NCI-H82 treated with DMSO at 0.1 percent for 48 hours (cell line): ENCODE results near the gene ATP6AP1.
"Not testable (repeated sequence)": the region's sequence is repeated elsewhere in the genome, so short reads cannot be mapped to it uniquely, and the experiment has no call there.

Experiments
- DNase-seq: peaks from one replicate; lab custom pipeline; 2025; ENCODE audit not compliant: unreplicated experiment; lab: John Stamatoyannopoulos, UW

Gene ATP6AP1

GRCh38 chrX:154399527-154400368, 28.7 kb upstream of the ATP6AP1 start:
- DNase-seq, result no peak

- not testable (repeated sequence) for DNase-seq
Observed at GRCh38 chrX:154400369-154400817, 28.1 kb upstream of the ATP6AP1 start.

- DNase-seq, result no peak
Observed at GRCh38 chrX:154401045-154401799, 27.3 kb upstream of the ATP6AP1 start.

GRCh38 chrX:154401918-154402621, 26.4 kb upstream of the ATP6AP1 start:
- DNase-seq, result no peak

GRCh38 chrX:154402622-154403127, 25.8 kb upstream of the ATP6AP1 start:
- no peak for DNase-seq

- no peak for DNase-seq
Observed at GRCh38 chrX:154403192-154403591, 25.3 kb upstream of the ATP6AP1 start.

GRCh38 chrX:154403858-154404257, 24.6 kb upstream of the ATP6AP1 start:
- DNase-seq, result no peak

- no peak for DNase-seq
Observed at GRCh38 chrX:154404625-154405192, 23.8 kb upstream of the ATP6AP1 start.

- DNase-seq, result no peak
Observed at GRCh38 chrX:154408659-154409221, 19.7 kb upstream of the ATP6AP1 start.

GRCh38 chrX:154409222-154409871, 19.1 kb upstream of the ATP6AP1 start, which contains the start of gene DNASE1L1:
TSS of gene DNASE1L1 (minus strand) at chrX:154409254. CDS start at chrX:154405568, 3,686 bp downstream.
- DNase-seq, result no peak

- DNase-seq, result peak; percentile 41
Observed at GRCh38 chrX:154411981-154412340, 16.5 kb upstream of the ATP6AP1 start.

GRCh38 chrX:154412468-154412867, 16.0 kb upstream of the ATP6AP1 start:
- no peak for DNase-seq

- DNase-seq, result no peak
Observed at GRCh38 chrX:154413142-154413541, 15.3 kb upstream of the ATP6AP1 start.

GRCh38 chrX:154417157-154417556, 11.3 kb upstream of the ATP6AP1 start:
- no peak for DNase-seq

GRCh38 chrX:154419189-154419588, 9.3 kb upstream of the ATP6AP1 start:
- DNase-seq, result no peak

- DNase-seq, result no peak
Observed at GRCh38 chrX:154419688-154420401, 8.6 kb upstream of the ATP6AP1 start.

GRCh38 chrX:154420402-154420756, 8.1 kb upstream of the ATP6AP1 start:
- DNase-seq, result no peak

- DNase-seq, result no peak
Observed at GRCh38 chrX:154426916-154427770, 1.3 kb upstream of the ATP6AP1 start.

- DNase-seq, result no peak
Observed at GRCh38 chrX:154429711-154430110, 1.2 kb downstream of the ATP6AP1 start.
